GM18519 (cell line): Measurements from ENCODE around the gene PRMT2.

Experiments used
- ATAC-seq: cut with Tn5 transposase; IDR thresholded peaks from one replicate; pipeline ENCODE4 v1.9.1; 2021; ENCODE audit warnings: mild to moderate bottlenecking, moderate library complexity; ENCODE audit not compliant: unreplicated experiment, low FRiP score

The PRMT2 gene

GRCh38 chr21:46639489-46640386 is 4.3 kb downstream of the PRMT2 start:
- ATAC-seq, result no peak

- ATAC-seq, result no peak
Measured at GRCh38 chr21:46641656-46642055, 6.2 kb downstream of the PRMT2 start.

- ATAC-seq, result no peak
Measured at GRCh38 chr21:46643379-46644177, 8.1 kb downstream of the PRMT2 start.

- ATAC-seq, result no peak
Measured at GRCh38 chr21:46645840-46646239, 10.4 kb downstream of the PRMT2 start.

GRCh38 chr21:46646541-46647154 is 11.2 kb downstream of the PRMT2 start:
- ATAC-seq, result no peak

- no peak for ATAC-seq
Measured at GRCh38 chr21:46648539-46648938, 13.1 kb downstream of the PRMT2 start.

GRCh38 chr21:46649356-46649755 is 13.9 kb downstream of the PRMT2 start:
- no peak for ATAC-seq

GRCh38 chr21:46650476-46651098 is 15.1 kb downstream of the PRMT2 start:
- no peak for ATAC-seq

GRCh38 chr21:46651121-46651520 is 15.6 kb downstream of the PRMT2 start:
- ATAC-seq, result no peak

- ATAC-seq, result no peak
Measured at GRCh38 chr21:46655230-46655629, 19.8 kb downstream of the PRMT2 start.

- no peak for ATAC-seq
Measured at GRCh38 chr21:46656820-46657219, 21.3 kb downstream of the PRMT2 start.

- no peak for ATAC-seq
Measured at GRCh38 chr21:46660505-46660904, 25.0 kb downstream of the PRMT2 start.

GRCh38 chr21:46661211-46661625 is 25.7 kb downstream of the PRMT2 start:
- ATAC-seq, result no peak

- no peak for ATAC-seq
Measured at GRCh38 chr21:46661642-46662366, 26.3 kb downstream of the PRMT2 start.

- no peak for ATAC-seq
Measured at GRCh38 chr21:46662367-46662654, 26.8 kb downstream of the PRMT2 start.

GRCh38 chr21:46662765-46663500 is 27.5 kb downstream of the PRMT2 start:
- no peak for ATAC-seq

GRCh38 chr21:46663754-46664153 is 28.3 kb downstream of the PRMT2 start:
- no peak for ATAC-seq

- ATAC-seq, result no peak
Measured at GRCh38 chr21:46664316-46664995, 29.0 kb downstream of the PRMT2 start.

- no peak for ATAC-seq
Measured at GRCh38 chr21:46665566-46665965, 30.1 kb downstream of the PRMT2 start.
